ENCODE measurements around the gene LRRIQ3.
"Not testable (repeated sequence)": the region's sequence is repeated elsewhere in the genome, so short reads cannot be mapped to it uniquely, and the experiment has no call there.

The LRRIQ3 gene, protein sequence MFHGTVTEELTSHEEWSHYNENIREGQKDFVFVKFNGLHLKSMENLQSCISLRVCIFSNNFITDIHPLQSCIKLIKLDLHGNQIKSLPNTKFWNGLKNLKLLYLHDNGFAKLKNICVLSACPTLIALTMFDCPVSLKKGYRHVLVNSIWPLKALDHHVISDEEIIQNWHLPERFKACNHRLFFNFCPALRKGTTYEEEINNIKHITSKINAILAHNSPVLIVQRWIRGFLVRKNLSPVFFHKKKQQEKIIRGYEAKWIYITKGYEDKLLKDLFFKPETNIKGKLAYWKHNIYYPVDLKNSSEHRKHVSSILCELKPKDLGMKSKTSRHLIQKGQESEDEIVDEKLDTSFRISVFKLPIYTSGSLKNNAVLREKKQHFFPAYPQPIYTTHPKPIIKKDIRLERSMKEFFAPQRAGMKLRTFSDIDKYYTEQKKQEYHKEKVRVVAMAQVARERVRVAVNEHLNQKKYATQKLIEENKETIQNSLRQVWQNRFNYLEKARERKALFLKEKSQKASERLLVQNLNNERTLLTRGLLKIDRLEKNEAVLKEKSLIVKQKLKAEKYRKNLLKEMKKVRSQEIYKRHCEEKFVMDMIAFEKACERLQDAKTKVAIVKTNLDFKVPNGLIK

GRCh38 chr1:74197657-74198552, at the start of gene LRRIQ3, which contains the start of gene FPGT:
TSS of gene LRRIQ3 (minus strand) at chr1:74198176. CDS start at chr1:74183684, 14,492 bp downstream.
TSS of gene FPGT (plus strand) at chr1:74198242. CDS start at chr1:74198279, 37 bp downstream.
- peak; percentile 92 for DNase-seq

GRCh38 chr1:74246315-74246714, 48.3 kb upstream of the LRRIQ3 start:
- DNase-seq, result no peak

- DNase-seq, result no peak
Observed at GRCh38 chr1:74245168-74245772, 47.3 kb upstream of the LRRIQ3 start.

DNA sequence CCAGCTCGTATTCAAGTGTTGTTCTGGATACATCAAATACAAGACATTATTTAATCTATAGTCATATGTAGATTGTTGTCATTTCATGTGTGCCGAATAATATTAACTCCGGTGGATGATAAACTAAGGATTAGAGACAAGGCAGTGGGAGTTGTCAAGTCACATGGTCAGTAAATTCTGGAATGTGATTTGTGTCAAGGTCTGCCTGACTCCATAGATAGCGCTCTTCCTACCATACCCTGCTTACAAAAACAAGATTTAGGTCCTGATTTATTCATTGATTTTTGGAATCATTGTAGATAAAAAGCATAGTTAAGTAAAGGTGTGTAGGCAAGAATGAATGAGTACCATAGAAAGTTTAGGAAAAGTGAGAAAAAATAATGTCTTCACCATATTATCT, 39.8 kb upstream of the LRRIQ3 start:
- DNase-seq, result no peak

DNA sequence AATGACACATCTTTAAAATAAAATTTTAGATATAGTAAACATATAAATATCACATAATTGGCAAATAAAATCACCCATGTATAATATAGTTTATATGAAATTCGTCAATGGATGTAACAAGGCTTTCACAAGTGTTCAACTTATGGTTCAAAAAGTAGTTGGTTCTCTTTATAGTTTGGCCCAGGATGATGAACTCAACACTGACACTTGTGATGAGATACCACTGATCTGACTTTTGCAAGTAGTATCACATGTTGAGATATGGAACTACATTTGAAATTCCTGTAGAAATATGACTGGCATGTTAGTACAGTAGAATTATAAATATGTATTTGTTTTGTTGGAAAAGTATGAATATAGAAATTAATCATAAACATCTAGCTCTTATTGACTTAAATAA, 39.1 kb upstream of the LRRIQ3 start:
- DNase-seq, result no peak

- no peak for DNase-seq
Observed at GRCh38 chr1:74236440-74236839, 38.5 kb upstream of the LRRIQ3 start.

DNA sequence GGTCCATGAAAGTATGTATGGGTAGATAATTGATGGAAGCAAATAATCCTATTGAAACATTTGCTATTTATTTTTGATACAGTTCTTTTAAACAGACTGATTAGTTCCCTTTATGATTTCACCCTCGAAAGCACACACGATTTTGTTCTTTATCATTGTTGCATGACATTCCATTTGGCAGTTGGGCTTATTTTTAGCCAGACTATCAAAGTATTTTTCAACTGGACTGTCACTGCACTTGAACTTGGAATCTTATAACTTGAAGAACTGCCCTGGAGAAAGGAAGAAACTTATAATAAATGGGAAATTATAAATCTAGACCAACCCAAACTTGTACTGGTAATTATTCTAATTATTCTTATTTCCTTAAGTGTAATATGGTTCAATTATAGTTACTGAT, 37.2 kb upstream of the LRRIQ3 start, which contains the start of gene TNNI3K:
Gene TNNI3K (plus strand): TSS at position 235 of the 400 bp plus-strand sequence. CDS start 65 bp downstream, at position 300.
- DNase-seq, result no peak

DNA sequence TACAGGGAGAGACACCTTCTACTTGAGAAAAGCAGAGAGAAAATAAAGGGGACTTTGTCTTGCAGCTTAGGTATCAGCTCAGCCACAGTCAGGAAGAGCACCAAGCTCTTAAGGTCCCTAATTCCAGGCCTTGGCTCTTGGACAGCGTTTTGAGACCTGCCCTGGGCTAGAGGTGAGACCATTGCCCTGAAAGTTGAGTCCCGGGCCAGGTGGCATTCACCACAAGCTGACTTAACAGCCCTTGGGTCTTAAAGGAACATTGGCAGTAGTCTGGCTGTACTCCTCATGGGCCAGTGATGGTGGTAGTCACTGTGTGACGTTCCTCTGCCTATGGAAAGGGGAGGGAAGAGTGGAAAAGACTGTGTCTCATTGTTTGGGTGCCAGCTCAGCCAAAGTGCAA, 25.5 kb upstream of the LRRIQ3 start:
- DNase-seq, result no peak

- no peak for DNase-seq
Observed at GRCh38 chr1:74222701-74223100, 24.7 kb upstream of the LRRIQ3 start.

- no peak for DNase-seq
Observed at GRCh38 chr1:74215229-74215628, 17.3 kb upstream of the LRRIQ3 start.

GRCh38 chr1:74205266-74205665, 7.3 kb upstream of the LRRIQ3 start:
- no peak for DNase-seq

GRCh38 chr1:74199504-74199903, 1.5 kb upstream of the LRRIQ3 start:
- no peak for DNase-seq

DNA sequence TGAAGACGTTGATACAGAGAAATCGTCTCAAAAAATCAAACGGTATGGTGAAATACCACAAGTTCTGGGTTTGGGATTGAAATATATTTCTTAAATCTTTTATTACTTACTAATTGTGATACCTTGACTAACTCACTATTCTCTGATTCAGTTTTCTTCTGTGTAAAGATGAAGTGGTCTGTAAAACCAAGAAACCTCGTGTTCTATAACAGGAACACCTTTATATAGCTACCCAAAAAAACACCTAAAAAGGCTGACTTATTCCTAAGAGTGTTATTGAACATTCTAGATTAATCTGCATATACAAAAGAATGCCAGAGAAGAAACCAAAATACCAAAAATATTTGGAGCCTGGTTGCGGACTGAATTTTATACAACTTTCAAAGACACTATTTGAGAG, 721 bp downstream of the LRRIQ3 start:
- no peak for DNase-seq

DNA sequence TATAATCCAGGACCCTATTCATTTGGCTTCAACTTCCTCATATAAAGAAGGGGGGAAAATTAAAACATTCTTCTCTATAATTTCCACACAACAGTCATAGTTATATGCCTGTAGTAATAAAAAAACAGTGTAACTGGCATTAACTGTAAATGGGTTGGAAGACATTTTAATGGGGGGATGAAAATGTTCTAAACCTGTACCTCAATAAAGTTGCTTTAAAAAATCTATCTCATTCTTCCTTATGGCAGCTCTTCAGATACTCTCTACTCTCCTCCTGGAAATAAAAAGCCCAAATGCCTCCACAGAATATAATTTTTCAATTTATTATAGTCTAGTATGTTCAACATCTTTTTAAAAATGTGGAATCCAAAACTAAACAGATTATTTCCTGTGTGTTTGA, 2.6 kb downstream of the LRRIQ3 start:
- no peak for DNase-seq

GRCh38 chr1:74193908-74194307, 4.1 kb downstream of the LRRIQ3 start:
- no peak for DNase-seq

- DNase-seq, result no peak
Observed at GRCh38 chr1:74180490-74180889, 17.5 kb downstream of the LRRIQ3 start.

GRCh38 chr1:74174423-74174822, 23.6 kb downstream of the LRRIQ3 start:
- not testable (repeated sequence) for DNase-seq

DNA sequence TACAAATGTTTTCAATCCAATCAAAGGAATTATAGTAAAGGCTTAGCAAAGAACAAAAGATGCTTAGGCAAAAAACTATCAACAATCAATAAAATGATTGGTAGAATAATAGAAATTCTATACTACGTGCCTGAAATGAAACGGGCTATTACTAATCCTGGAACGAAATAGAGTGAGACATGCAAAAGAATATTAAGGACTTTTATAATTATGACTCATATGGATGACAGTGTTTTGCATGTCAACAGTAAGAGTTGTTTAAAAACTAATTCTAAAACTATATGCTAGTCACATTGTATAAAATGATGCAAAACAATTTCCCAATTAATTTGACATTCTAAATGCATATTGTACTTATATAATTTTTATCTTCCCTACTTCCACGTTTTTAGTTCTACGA, 35.6 kb downstream of the LRRIQ3 start:
- no peak for DNase-seq

DNA sequence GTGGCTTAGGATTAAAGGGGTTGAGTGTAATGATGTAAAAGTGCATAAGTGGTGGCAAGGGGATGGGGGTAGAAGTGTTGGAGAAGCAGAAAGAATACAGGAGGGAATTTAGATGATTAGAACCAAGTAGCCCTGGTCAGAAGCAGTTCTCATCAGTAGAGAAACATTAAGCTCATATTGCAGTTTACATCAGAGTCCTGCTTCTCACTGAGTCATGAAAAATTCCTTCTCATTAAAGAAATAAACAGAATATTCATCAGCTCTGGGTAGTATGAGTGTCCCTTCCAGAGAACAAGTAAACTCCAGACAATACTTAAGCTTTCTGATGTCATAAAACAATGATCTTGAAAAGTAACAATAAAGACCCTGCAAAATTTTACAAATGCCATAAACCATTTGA, 36.5 kb downstream of the LRRIQ3 start:
- no peak for DNase-seq

DNA sequence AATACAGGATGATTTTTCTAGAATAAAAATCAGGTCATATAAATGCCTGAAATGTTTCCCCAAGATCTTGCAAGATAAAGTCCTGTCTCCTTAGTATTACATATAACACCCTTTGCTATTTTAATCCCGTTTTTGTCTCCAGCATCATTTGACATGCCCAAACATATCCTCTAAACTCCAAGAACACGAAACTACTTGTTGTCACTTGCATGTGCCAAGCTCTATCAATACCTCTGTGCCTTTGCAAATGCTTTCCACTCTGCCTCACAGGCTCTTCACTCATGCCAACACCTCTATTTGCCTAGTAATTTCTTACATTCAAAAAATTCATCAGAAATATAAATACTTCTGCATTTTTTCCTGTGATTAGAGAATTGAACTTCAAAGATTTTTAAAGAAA, 37.9 kb downstream of the LRRIQ3 start:
- no peak for DNase-seq

- no peak for DNase-seq
Observed at GRCh38 chr1:74145086-74145485, 52.9 kb downstream of the LRRIQ3 start.

DNA sequence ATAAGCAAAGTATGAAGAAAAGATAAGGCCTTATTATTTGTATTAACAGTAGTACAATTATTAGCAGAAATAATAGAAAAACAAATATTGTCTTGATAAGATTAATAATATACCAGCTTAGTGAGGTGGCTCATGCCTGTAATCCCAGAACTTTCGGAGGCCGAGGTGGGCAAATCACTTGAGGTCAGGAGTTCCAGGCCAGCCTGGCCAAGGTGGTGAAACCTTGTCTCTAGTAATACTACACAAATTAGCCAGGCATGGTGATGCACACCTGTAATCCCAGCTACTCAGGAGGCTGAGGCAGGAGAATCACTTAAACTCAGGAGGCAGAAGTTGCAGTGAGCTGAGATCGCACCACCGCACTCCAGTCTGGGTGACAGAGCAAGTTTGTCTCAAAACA, 80.6 kb downstream of the LRRIQ3 start:
- DNase-seq, result not testable (repeated sequence)

GRCh38 chr1:74113333-74113732, 84.6 kb downstream of the LRRIQ3 start:
- DNase-seq, result no peak
